Activated B cell treated with CpG ODN at 0.5 μM for 24 hours (primary cell): Measurements from ENCODE around the gene SRSF7. TPM values are rescaled to one million over a fixed set of nuclear protein-coding genes. Genes with fewer than 3 reads are reported as not detected.
"Not testable (repeated sequence)": the region's sequence is repeated elsewhere in the genome, so short reads cannot be mapped to it uniquely, and the experiment has no call there.

ENCODE experiments used
- ATAC-seq: fragments of 200-7000 bp; cut with Tn5 transposase; one replicate; pipeline ENCODE4 v1.10.0; 2021; ENCODE audit warnings: low read depth, mild to moderate bottlenecking, moderate library complexity
- CTCF ChIA-PET: fragments of 350-600 bp; sonication (Branson Sonifier 250); formaldehyde crosslinking; loops from one replicate; lab custom pipeline; 2021; ENCODE audit warnings: antibody characterized with exemption; lab: Charles Lee
- POLR2A ChIA-PET: fragments of 350-600 bp; sonication (Branson Sonifier 250); formaldehyde crosslinking; loops from one replicate; lab custom pipeline; 2021; ENCODE audit warnings: antibody characterized with exemption; lab: Charles Lee
- DNase-seq: peaks from one replicate; pipeline ENCODE4 v3.0.0; 2022
- H3K27ac Mint-ChIP-seq: one replicate; pipeline ENCODE4 v1.8.0; 2020; ENCODE audit warnings: mixed read lengths
- H3K27me3 Mint-ChIP-seq: one replicate; pipeline ENCODE4 v1.8.0; 2021; ENCODE audit warnings: mixed read lengths
- H3K36me3 Mint-ChIP-seq: one replicate; pipeline ENCODE4 v1.8.0; 2021; ENCODE audit warnings: low read depth, mixed read lengths
- H3K4me1 Mint-ChIP-seq: one replicate; pipeline ENCODE4 v1.8.0; 2021; ENCODE audit warnings: mixed read lengths
- H3K4me3 Mint-ChIP-seq: one replicate; pipeline ENCODE4 v1.8.0; 2020; ENCODE audit warnings: mild to moderate bottlenecking, mixed read lengths
- H3K9me3 Mint-ChIP-seq: one replicate; pipeline ENCODE4 v1.8.0; 2020; ENCODE audit warnings: mixed read lengths
- intact Hi-C: fragments of 100-400 bp; cut with micrococcal nuclease; formaldehyde crosslinking; loops from one replicate; pipeline ENCODE4 v1.15.1; 2024
- total RNA-seq: library from RNA; stranded (reverse); gene quantifications from 2 replicates; pipeline ENCODE4 v1.2.3, GENCODE V29; 2022
- TF ChIP-seq, protein P1 (sequence below): fragments of 200-600 bp; IDR thresholded peaks from one replicate; pipeline ENCODE4 v1.8.0; 2022; ENCODE audit warnings: antibody characterized with exemption, mild to moderate bottlenecking

Gene SRSF7
- total RNA-seq, 1 donor from 2014 or later = 247 TPM

DNA sequence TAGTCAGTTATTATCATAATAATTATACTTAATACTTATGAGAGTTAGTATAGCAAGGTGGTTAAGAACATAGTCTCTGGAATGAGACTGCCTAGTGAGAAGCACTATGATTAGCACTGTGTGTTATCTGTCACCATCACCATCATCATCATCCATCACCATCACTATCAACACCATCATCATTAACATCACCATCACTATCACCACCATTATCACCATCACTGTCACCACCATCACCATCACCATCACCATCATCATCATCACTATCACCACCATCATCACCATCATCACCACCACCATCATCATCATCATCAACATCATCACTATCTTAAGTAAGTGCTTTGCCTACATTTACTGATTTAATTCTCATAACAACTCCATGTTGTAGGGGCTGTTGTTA, 39.6 kb downstream of the SRSF7 start:
- CTCF ChIA-PET = no interaction called here
- DNase-seq = no peak
- POLR2A ChIA-PET = no interaction called here
- ATAC-seq = no peak
- TF ChIP-seq, protein P1, sequence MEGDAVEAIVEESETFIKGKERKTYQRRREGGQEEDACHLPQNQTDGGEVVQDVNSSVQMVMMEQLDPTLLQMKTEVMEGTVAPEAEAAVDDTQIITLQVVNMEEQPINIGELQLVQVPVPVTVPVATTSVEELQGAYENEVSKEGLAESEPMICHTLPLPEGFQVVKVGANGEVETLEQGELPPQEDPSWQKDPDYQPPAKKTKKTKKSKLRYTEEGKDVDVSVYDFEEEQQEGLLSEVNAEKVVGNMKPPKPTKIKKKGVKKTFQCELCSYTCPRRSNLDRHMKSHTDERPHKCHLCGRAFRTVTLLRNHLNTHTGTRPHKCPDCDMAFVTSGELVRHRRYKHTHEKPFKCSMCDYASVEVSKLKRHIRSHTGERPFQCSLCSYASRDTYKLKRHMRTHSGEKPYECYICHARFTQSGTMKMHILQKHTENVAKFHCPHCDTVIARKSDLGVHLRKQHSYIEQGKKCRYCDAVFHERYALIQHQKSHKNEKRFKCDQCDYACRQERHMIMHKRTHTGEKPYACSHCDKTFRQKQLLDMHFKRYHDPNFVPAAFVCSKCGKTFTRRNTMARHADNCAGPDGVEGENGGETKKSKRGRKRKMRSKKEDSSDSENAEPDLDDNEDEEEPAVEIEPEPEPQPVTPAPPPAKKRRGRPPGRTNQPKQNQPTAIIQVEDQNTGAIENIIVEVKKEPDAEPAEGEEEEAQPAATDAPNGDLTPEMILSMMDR = no peak
- intact Hi-C loops = no loop called here
- Mint-ChIP-seq H3K36me3 (peaks cover 13% of the 10 kb centered on the region), H3K9me3 (no peaks in the 10 kb centered on the region), H3K27ac (no peak overlapping the region), H3K4me1 (peaks cover 8% of the 10 kb centered on the region), H3K27me3 (no peaks in the 10 kb centered on the region), H3K4me3 (no peak overlapping the region)

DNA sequence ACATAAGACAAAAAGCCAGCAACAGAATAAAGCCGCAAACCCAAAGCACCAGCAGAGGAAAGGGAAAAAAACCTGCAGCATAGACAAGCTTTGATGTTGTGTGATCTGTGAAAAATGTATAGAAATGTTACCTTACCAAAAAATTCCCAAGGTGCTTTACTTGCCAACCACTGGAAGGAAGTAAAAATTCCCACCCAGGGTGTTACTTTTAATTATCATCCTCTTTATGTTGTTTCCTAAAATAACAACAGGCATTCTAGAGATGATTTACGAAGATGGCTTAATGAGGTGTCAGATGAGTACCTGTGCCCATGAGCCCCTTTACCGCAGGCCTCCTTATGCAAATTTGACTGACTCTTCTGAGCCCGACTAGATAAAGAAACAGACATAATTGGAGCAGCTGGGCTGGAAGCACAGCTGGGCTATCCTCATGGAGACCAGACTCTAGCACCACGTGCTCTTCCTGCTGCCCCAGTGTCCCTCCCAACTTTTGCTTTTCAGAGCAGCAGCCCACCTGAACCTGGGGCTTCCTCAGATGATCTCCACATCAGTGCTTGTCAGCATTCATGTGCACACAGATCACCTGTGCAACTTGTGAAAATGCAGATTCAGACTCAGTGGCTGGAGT, 41.5 kb downstream of the SRSF7 start:
- H3K36me3 Mint-ChIP-seq = peaks cover 6% of the 10 kb centered on the region
- ChIA-PET CTCF (no interaction called here), POLR2A (no interaction called here)
- DNase-seq (no peak), ATAC-seq (no peak)
- no peaks in the 10 kb centered on the region for H3K27me3 Mint-ChIP-seq
- intact Hi-C loops = no loop called here
- no peak overlapping the region for H3K27ac Mint-ChIP-seq
- TF ChIP-seq, protein P1 = no peak
- H3K9me3 Mint-ChIP-seq = no peaks in the 10 kb centered on the region
- H3K4me3 Mint-ChIP-seq = no peak overlapping the region
- peaks cover 8% of the 10 kb centered on the region for H3K4me1 Mint-ChIP-seq

DNA sequence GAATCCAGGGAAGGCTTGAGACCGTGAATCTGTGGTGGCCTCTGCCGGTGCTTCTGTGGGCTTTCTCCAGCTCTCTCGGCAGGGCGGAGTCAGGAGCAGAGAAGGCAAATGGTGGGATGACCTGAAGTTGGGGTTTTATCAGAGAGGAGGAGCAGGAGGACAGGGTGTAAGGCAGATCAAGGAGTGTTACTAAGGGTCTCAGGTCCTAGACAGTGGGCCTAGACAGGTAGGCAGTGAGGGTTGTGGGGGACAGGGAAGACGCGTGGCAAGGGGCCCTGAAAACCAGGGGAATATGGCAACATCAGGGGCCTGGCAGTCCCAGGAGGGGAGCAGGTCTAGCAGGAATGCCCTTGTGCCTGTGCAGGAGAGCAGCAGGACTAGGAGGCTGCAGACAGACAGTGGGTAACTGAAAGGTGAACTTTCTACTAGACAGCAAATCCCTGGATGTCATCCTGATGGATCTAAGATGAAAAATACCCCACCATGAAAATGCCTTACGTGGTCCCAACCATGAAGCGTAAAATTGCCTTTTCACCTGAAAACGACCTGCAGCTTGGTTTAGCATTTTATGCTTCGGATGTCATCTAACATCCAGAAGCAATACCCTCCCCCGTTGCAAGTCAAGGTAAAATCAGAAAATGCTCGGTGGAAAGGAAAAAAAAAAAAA, 42.1 kb downstream of the SRSF7 start:
- DNase-seq = no peak
- Mint-ChIP-seq H3K27ac (no peak overlapping the region), H3K4me3 (no peak overlapping the region), H3K9me3 (no peaks in the 10 kb centered on the region), H3K27me3 (no peaks in the 10 kb centered on the region), H3K4me1 (peaks cover 8% of the 10 kb centered on the region), H3K36me3 (peaks cover 6% of the 10 kb centered on the region)
- POLR2A ChIA-PET = interaction anchor here (0.7 kb wide), 1 partner anchor 11 kb away, joined by 6 read pairs; no protein-coding TSS in a partner anchor
- CTCF ChIA-PET = no interaction called here
- TF ChIP-seq, protein P1 = no peak
- intact Hi-C loops = no loop called here
- no peak for ATAC-seq

DNA sequence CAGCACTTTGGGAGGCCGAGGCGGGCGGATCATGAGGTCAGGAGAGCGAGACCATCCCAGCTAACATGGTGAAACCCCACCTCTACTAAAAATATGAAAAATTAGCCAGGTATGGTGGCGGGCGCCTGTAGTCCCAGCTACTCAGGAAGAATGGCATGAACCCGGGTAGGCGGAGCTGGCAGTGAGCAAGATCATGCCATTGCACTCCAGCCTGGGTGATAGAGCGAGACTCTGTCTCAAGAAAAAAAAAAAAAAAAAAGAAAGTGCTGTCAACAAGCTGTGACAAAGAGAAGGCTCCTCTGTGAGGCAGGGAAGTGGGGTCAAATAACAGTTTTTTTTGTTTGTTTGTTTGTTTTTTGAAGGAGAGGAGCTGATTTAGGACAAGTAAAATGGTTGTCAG, 42.7 kb downstream of the SRSF7 start:
- DNase-seq, H3K27me3 Mint-ChIP-seq, H3K9me3 Mint-ChIP-seq, CTCF ChIA-PET, H3K4me1 Mint-ChIP-seq, intact Hi-C loops, H3K36me3 Mint-ChIP-seq, H3K27ac Mint-ChIP-seq, H3K4me3 Mint-ChIP-seq, ATAC-seq: not testable (repeated sequence)
- POLR2A ChIA-PET = interaction anchor here (0.7 kb wide), 1 partner anchor 10 kb away, joined by 6 read pairs; no protein-coding TSS in a partner anchor

DNA sequence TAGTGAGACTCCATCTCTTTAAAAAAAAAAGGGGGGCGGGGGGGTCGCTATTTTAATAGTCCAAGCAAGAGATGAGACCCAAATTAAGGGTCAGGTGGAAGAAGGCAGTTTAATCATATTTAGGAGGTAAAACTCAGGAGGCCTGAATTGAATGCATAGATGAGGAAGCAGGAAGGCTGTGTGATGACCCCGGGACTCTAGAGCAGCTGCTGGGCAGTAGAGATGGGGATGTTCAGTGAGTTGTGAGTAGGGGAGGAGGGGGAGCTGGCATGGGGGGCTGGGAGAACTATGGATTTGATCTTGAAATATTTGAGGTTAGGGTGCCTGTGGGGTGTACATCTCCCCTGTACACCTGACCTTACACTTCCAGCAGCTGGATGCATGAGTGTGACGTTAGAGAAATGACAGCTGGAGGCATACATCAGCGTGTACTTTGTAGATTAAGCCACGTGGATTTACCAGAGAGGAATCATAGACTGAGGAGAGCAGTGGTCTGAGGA, 44.3 kb downstream of the SRSF7 start:
- intact Hi-C loops = no loop called here
- ChIA-PET POLR2A (no interaction called here), CTCF (no interaction called here)
- peaks cover 5% of the 10 kb centered on the region for H3K36me3 Mint-ChIP-seq
- no peaks in the 10 kb centered on the region for H3K9me3 Mint-ChIP-seq
- TF ChIP-seq, protein P1 = no peak
- peaks cover 8% of the 10 kb centered on the region for H3K4me1 Mint-ChIP-seq
- H3K4me3 Mint-ChIP-seq = no peak overlapping the region
- DNase-seq (no peak), ATAC-seq (no peak)
- H3K27ac Mint-ChIP-seq = no peak overlapping the region
- no peaks in the 10 kb centered on the region for H3K27me3 Mint-ChIP-seq
